K562 (cell line): Measurements from ENCODE around the gene APBA2. TPM values are rescaled to one million over a fixed set of nuclear protein-coding genes. Genes with fewer than 3 reads are reported as not detected.

Experiments used
- ATAC-seq: fragments of 200-7000 bp; cut with Tn5 transposase; 3 replicates; pipeline ENCODE4 v1.9.1; 2020; ENCODE audit warnings: moderate library complexity
- BruUV-seq: library from RNA; stranded (reverse); fragments of 400-500 nt; replicated peaks from 2 replicates; lab custom pipeline; 2021; lab: Mats Ljungman, UMichigan
- CTCF ChIA-PET: fragments of 300-600 bp; formaldehyde crosslinking; extraction: SDS; loops from one replicate; lab custom pipeline; 2021; ENCODE audit warnings: low intra/inter-chr PET ratio; lab: Yijun Ruan, JAX
- POLR2A ChIA-PET: fragments of 300-600, 350-650 bp; sonication (Branson Sonifier 250); formaldehyde crosslinking; extraction: SDS; loops from one replicate; lab custom pipeline; 2021; ENCODE audit warnings: antibody characterized with exemption, inconsistent platforms; lab: Yijun Ruan, JAX
- DNase-seq, 4 experiments: peaks; one replicate each; pipeline versions ENCODE4 v3.0.0 to v3.0.0-alpha.2; 2011 to 2018; ENCODE audit warnings: low spot score in 3 of 4, mixed read lengths in 3 of 4; ENCODE audit errors: extremely low read depth in 1 of 4
- FAIRE-seq: peaks from 2 replicates; lab custom pipeline; 2011; peaks lifted over from hg19 to GRCh38; lab: Jason Lieb, UNC
- H2AFZ ChIP-seq: 2 replicates; pipeline ENCODE4 v1.6.0; 2011; ENCODE audit warnings: low read depth, low read length, control low read depth, inconsistent platforms
- H3K27ac ChIP-seq: fragments of 200-600 bp; 3 replicates; pipeline ENCODE4 v1.8.0; 2011; ENCODE audit warnings: low read depth, mild to moderate bottlenecking, control low read depth, inconsistent platforms, low read length, moderate library complexity, mixed read lengths; ENCODE audit errors: extremely low read depth
- H3K27me3 ChIP-seq, 2 experiments: fragments of 300-600 bp in 1 of 2; 2 replicates in 1 of 2; 3 replicates in 1 of 2; pipeline versions ENCODE4 v1.6.0 to v1.8.0; 2011; ENCODE audit warnings: inconsistent platforms in 2 of 2, low read length in 2 of 2, mild to moderate bottlenecking in 1 of 2, mixed read lengths in 1 of 2, moderate library complexity in 1 of 2; ENCODE audit not compliant: control insufficient read depth in 2 of 2, insufficient read depth in 2 of 2
- H3K36me3 ChIP-seq: fragments of 300-600 bp; 3 replicates; pipeline ENCODE4 v1.8.0; 2011; ENCODE audit warnings: mild to moderate bottlenecking, low read length, inconsistent platforms; ENCODE audit not compliant: control insufficient read depth, insufficient read depth
- H3K4me1 ChIP-seq, 2 experiments: fragments of 200-600 bp in 1 of 2; replicated peaks in 1 of 2; 2 replicates in 1 of 2; 3 replicates in 1 of 2; pipeline versions ENCODE4 v1.5.1 to v1.8.0; 2011; ENCODE audit warnings: inconsistent platforms in 2 of 2, low read length in 2 of 2, mild to moderate bottlenecking in 1 of 2, mixed read lengths in 1 of 2, moderate library complexity in 1 of 2; ENCODE audit not compliant: control insufficient read depth in 2 of 2, insufficient read depth in 2 of 2
- H3K4me2 ChIP-seq: 2 replicates; pipeline ENCODE4 v1.6.1; 2011; ENCODE audit warnings: low read length, control low read depth, inconsistent platforms, mixed read lengths; ENCODE audit not compliant: insufficient read depth
- H3K4me3 ChIP-seq: fragments of 200-600 bp; sonication (generic), shearing (Covaris generic); 2 replicates; pipeline ENCODE4 v1.5.1; 2016; ENCODE audit warnings: control low read depth, inconsistent platforms
- H3K79me2 ChIP-seq: fragments of 200-600 bp; 3 replicates; pipeline ENCODE4 v1.8.0; 2011; ENCODE audit warnings: low read length, inconsistent platforms; ENCODE audit not compliant: control insufficient read depth, insufficient read depth
- H3K9ac ChIP-seq, 2 experiments: 2 replicates each; pipeline versions ENCODE4 v1.6.0 to v1.6.1; 2011; ENCODE audit warnings: low read depth in 2 of 2, low read length in 2 of 2, control low read depth in 1 of 2, inconsistent platforms in 1 of 2, mild to moderate bottlenecking in 1 of 2, mixed read lengths in 1 of 2; ENCODE audit not compliant: insufficient read depth in 1 of 2
- H3K9me1 ChIP-seq: one replicate; pipeline ENCODE4 v1.6.0; 2011; ENCODE audit warnings: inconsistent platforms, mild to moderate bottlenecking, low read length, moderate library complexity; ENCODE audit not compliant: control insufficient read depth, insufficient read depth
- H3K9me3 ChIP-seq: replicated peaks from 2 replicates; pipeline ENCODE4 v1.5.1; 2011; ENCODE audit warnings: low read depth, low read length, inconsistent platforms; ENCODE audit not compliant: control insufficient read depth, insufficient read depth
- H4K20me1 ChIP-seq: replicated peaks from 2 replicates; pipeline ENCODE4 v1.6.1; 2011; ENCODE audit warnings: low read length, inconsistent platforms, mixed read lengths; ENCODE audit not compliant: control insufficient read depth, insufficient read depth
- ATF7 ChIP-seq: fragments of 450-650 bp; IDR thresholded peaks from 2 replicates; pipeline ENCODE4 v1.7.1; 2014; ENCODE audit warnings: mild to moderate bottlenecking, moderate library complexity
- HNRNPK ChIP-seq: fragments of 200-400 bp; formaldehyde crosslinking; IDR thresholded peaks from one replicate; pipeline ENCODE4 v1.6.1; 2018; ENCODE audit warnings: mild to moderate bottlenecking, low read depth, low read length; ENCODE audit not compliant: poor library complexity, severe bottlenecking
- NCOA1 ChIP-seq: fragments of 450-650 bp; IDR thresholded peaks from 2 replicates; pipeline ENCODE4 v1.6.1; 2016; ENCODE audit warnings: low read depth
- PRMT5 ChIP-seq: sonication (generic); formaldehyde crosslinking; IDR thresholded peaks from 2 replicates; pipeline ENCODE4 v1.5.0; 2020; ENCODE audit warnings: missing genetic modification reagents
- RBBP5 ChIP-seq: fragments of 200-600 bp; sonication (generic); IDR thresholded peaks from 2 replicates; pipeline ENCODE4 v1.6.1; 2012; ENCODE audit warnings: borderline replicate concordance, mild to moderate bottlenecking, low read length, control low read depth, inconsistent platforms; ENCODE audit not compliant: insufficient read depth, poor library complexity, severe bottlenecking
- SPI1 ChIP-seq: IDR thresholded peaks from 2 replicates; pipeline ENCODE4 v1.6.1; 2011; ENCODE audit warnings: low read depth, low read length, control low read depth, borderline replicate concordance
- ZNF830 ChIP-seq: fragments of 250-450 bp; sonication (Bioruptor Pico); IDR thresholded peaks from 2 replicates; pipeline ENCODE4 v1.5.0; 2021; ENCODE audit warnings: mild to moderate bottlenecking
- WGBS: fragments of 100-300 bp; shearing (Covaris generic); methylation state at CpG from one replicate; pipeline ENCODE4 v1.1.6; 2016; ENCODE audit warnings: low coverage, mixed read lengths; ENCODE audit not compliant: insufficient coverage; ENCODE audit errors: missing lambda C conversion rate; 5-methylcytosine and 5-hydroxymethylcytosine counted together
- in situ Hi-C: fragments of 300-500 bp; cut with MboI; formaldehyde crosslinking; loops from 4 replicates; pipeline ENCODE4 v1.15.0; 2018; ENCODE audit warnings: inconsistent platforms, mixed read lengths
- intact Hi-C: fragments of 100-400 bp; cut with micrococcal nuclease; formaldehyde crosslinking; loops from 2 replicates; pipeline ENCODE4 v1.14.2; 2022
- polyA plus RNA-seq, 8 experiments: library from polyadenylated mRNA; depleted of rRNA in 4 of 8; stranded (reverse) in 5 of 8; unstranded in 3 of 8; fragments of >200 nt; fragmentation: Nextera tagmentation in 2 of 8; fragmentation: Illumina TruSeq in 1 of 8; extraction: Ambion mirVana in 2 of 8; extraction: Trizol in 1 of 8; gene quantifications; 2 replicates each; pipeline versions ENCODE4 v1.2.1 to v1.2.3, GENCODE V29; 2011 to 2014; ENCODE audit warnings: inconsistent platforms in 1 of 8, missing spikeins in 1 of 8
- total RNA-seq, 7 experiments: library from RNA; depleted of rRNA in 6 of 7; stranded (reverse); fragments of >200 nt in 6 of 7; fragmentation: Illumina TruSeq in 2 of 7; extraction: Trizol in 2 of 7; gene quantifications; 2 replicates each; pipeline versions ENCODE4 v1.2.1 to v1.2.3, GENCODE V29; 2011 to 2021; ENCODE audit warnings: low replicate concordance in 1 of 7
- TF ChIP-seq, protein P1 (sequence below): fragments of 450-650 bp; IDR thresholded peaks from 2 replicates; pipeline ENCODE4 v1.6.1; 2017; ENCODE audit warnings: antibody characterized with exemption
- TF ChIP-seq, protein P2 (sequence below): sonication (generic); formaldehyde crosslinking; IDR thresholded peaks from 2 replicates; pipeline ENCODE4 v1.8.0; 2022; ENCODE audit warnings: mild to moderate bottlenecking, missing genetic modification reagents

APBA2 gene
- total and polyA plus RNA-seq, 9 of the 15 experiments (the other 6 are each of a cell fraction or from before 2014, with no cell fraction given), result 0.24 to 40.9 (median 25.2) TPM

DNA sequence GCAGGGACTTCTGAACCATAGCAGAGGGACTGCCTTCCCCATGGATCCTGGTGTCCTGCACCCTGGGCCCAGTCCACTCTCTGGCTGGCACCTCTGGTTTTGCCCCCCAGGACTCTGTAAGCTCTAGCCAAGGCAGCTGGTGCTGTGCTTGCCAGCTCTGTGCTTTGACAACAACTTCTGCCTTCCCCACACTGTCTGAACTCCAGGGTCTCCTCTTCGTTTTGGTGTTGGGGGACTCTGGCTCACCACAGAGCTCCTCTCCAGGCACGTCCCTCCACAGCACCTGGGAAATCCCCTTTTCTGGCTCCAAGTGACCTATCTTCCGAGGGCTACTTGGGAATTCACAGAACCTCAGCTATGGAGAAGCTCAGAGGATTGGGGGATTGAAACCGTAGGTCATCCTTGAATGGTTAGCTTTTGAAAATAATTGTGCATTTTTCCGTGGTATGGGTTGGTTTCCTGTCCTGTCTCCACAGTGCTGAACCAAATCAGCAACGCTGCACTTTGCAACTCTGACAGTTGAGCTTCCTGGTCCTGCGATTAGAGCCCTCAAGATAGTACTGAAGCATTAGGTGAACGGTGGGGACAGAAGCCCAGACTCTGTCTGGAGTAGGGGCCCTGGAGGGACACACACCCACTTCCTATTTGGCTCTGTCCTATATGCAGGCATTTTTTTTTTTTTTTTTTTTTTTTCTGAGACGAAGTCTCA is 152.4 kb downstream of the APBA2 start:
- H3K27ac ChIP-seq, result no peak overlapping the region
- in situ Hi-C loops (no loop called here), intact Hi-C loops (no loop called here)
- TF ChIP-seq NCOA1 (no peak), SPI1 (no peak), HNRNPK (no peak), RBBP5 (no peak), ZNF830 (CRISPR knock-in tag) (no peak), ATF7 (no peak), PRMT5 (CRISPR knock-in tag) (no peak)
- TF ChIP-seq, protein P1, sequence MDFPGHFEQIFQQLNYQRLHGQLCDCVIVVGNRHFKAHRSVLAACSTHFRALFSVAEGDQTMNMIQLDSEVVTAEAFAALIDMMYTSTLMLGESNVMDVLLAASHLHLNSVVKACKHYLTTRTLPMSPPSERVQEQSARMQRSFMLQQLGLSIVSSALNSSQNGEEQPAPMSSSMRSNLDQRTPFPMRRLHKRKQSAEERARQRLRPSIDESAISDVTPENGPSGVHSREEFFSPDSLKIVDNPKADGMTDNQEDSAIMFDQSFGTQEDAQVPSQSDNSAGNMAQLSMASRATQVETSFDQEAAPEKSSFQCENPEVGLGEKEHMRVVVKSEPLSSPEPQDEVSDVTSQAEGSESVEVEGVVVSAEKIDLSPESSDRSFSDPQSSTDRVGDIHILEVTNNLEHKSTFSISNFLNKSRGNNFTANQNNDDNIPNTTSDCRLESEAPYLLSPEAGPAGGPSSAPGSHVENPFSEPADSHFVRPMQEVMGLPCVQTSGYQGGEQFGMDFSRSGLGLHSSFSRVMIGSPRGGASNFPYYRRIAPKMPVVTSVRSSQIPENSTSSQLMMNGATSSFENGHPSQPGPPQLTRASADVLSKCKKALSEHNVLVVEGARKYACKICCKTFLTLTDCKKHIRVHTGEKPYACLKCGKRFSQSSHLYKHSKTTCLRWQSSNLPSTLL, result no peak
- TF ChIP-seq, protein P2, sequence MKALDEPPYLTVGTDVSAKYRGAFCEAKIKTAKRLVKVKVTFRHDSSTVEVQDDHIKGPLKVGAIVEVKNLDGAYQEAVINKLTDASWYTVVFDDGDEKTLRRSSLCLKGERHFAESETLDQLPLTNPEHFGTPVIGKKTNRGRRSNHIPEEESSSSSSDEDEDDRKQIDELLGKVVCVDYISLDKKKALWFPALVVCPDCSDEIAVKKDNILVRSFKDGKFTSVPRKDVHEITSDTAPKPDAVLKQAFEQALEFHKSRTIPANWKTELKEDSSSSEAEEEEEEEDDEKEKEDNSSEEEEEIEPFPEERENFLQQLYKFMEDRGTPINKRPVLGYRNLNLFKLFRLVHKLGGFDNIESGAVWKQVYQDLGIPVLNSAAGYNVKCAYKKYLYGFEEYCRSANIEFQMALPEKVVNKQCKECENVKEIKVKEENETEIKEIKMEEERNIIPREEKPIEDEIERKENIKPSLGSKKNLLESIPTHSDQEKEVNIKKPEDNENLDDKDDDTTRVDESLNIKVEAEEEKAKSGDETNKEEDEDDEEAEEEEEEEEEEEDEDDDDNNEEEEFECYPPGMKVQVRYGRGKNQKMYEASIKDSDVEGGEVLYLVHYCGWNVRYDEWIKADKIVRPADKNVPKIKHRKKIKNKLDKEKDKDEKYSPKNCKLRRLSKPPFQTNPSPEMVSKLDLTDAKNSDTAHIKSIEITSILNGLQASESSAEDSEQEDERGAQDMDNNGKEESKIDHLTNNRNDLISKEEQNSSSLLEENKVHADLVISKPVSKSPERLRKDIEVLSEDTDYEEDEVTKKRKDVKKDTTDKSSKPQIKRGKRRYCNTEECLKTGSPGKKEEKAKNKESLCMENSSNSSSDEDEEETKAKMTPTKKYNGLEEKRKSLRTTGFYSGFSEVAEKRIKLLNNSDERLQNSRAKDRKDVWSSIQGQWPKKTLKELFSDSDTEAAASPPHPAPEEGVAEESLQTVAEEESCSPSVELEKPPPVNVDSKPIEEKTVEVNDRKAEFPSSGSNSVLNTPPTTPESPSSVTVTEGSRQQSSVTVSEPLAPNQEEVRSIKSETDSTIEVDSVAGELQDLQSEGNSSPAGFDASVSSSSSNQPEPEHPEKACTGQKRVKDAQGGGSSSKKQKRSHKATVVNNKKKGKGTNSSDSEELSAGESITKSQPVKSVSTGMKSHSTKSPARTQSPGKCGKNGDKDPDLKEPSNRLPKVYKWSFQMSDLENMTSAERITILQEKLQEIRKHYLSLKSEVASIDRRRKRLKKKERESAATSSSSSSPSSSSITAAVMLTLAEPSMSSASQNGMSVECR (CRISPR knock-in tag), result no peak
- no peak overlapping the region for H3K4me3 ChIP-seq
- no peak for DNase-seq
- no peaks in the 10 kb centered on the region for H3K27me3 ChIP-seq
- H3K9ac ChIP-seq, result no peak overlapping the region
- no peaks in the 10 kb centered on the region for H3K36me3 ChIP-seq
- BruUV-seq, result no TSS peak
- ChIA-PET CTCF (no interaction called here), POLR2A (no interaction called here)
- no peaks in the 10 kb centered on the region for H4K20me1 ChIP-seq
- no peak for ATAC-seq
- no peaks in the 10 kb centered on the region for H3K9me1 ChIP-seq
- no peaks in the 10 kb centered on the region for H3K79me2 ChIP-seq
- H3K9me3 ChIP-seq, result 0 out of 2 replicates have a peak, but pooled peaks cover 1% of the 10 kb centered on the region
- H2AFZ ChIP-seq, result no peak overlapping the region
- no peak for FAIRE-seq
- H3K4me2 ChIP-seq, result no peak overlapping the region
- WGBS, result 51% methylated on average over 8 of the region's 9 CpGs
- no peaks in the 10 kb centered on the region; a peak in 1 of 5 replicates for H3K4me1 ChIP-seq
